Suppressor macrophage treated with lipopolysaccharide for 1 hour (primary cell): ENCODE results near the gene GNPDA1.

ENCODE experiments used
- DNase-seq, 3 donors: peaks; one replicate each; pipeline ENCODE4 v3.0.0-alpha.2; 2020 to 2022

Gene GNPDA1

GRCh38 chr5:142023836-142024235, 11.0 kb upstream of the GNPDA1 start:
- DNase-seq, result no peak

- DNase-seq, result no peak
Measured at GRCh38 chr5:142020122-142020659, 7.4 kb upstream of the GNPDA1 start.

GRCh38 chr5:142017832-142018427, 5.1 kb upstream of the GNPDA1 start:
- no peak for DNase-seq

- no peak for DNase-seq
Measured at GRCh38 chr5:142016556-142016955, 3.7 kb upstream of the GNPDA1 start.

GRCh38 chr5:142015781-142016533, 3.1 kb upstream of the GNPDA1 start:
- DNase-seq, result peak; percentile 75 to 88 (median 86)

GRCh38 chr5:142014911-142015584, 2.2 kb upstream of the GNPDA1 start:
- peak; percentile 46 to 69 (median 67) for DNase-seq

- DNase-seq, result peak; percentile 43 to 79 (median 66)
Measured at GRCh38 chr5:142013734-142014521, 1.1 kb upstream of the GNPDA1 start.

- peak; percentile 63 to 76 (median 63) for DNase-seq
Measured at GRCh38 chr5:142012186-142012785, 541 bp downstream of the GNPDA1 start.

- DNase-seq, result peak in 1 of 3 donors; percentile 29
Measured at GRCh38 chr5:142011572-142012185, 1.1 kb downstream of the GNPDA1 start.

GRCh38 chr5:142009886-142010285, 2.9 kb downstream of the GNPDA1 start:
- DNase-seq, result no peak

- no peak for DNase-seq
Measured at GRCh38 chr5:142008813-142009212, 4.0 kb downstream of the GNPDA1 start.

- no peak for DNase-seq
Measured at GRCh38 chr5:142007237-142007544, 5.6 kb downstream of the GNPDA1 start.

GRCh38 chr5:142006363-142007236, 6.2 kb downstream of the GNPDA1 start:
- DNase-seq, result peak; percentile 28 to 47 (median 42)

- DNase-seq, result no peak
Measured at GRCh38 chr5:142003266-142003800, 9.5 kb downstream of the GNPDA1 start.

GRCh38 chr5:142000704-142001484, 11.9 kb downstream of the GNPDA1 start:
- DNase-seq, result peak in 1 of 3 donors; percentile 24

GRCh38 chr5:142000173-142000572, 12.7 kb downstream of the GNPDA1 start:
- no peak for DNase-seq

GRCh38 chr5:141997358-141997960, 15.4 kb downstream of the GNPDA1 start:
- DNase-seq, result no peak

- no peak for DNase-seq
Measured at GRCh38 chr5:141995656-141996055, 17.2 kb downstream of the GNPDA1 start.

- DNase-seq, result no peak
Measured at GRCh38 chr5:141994511-141995136, 18.2 kb downstream of the GNPDA1 start.
